Astrocyte (in vitro differentiated cells and primary cell): ENCODE results near the gene APOBEC3F. TPM values are rescaled to one million over a fixed set of nuclear protein-coding genes. Genes with fewer than 3 reads are reported as not detected.

Source experiments
- DNase-seq: peaks from one replicate; pipeline ENCODE4 v3.0.0-alpha.2; 2010; ENCODE audit warnings: low read depth
- FAIRE-seq: peaks from 2 replicates; lab custom pipeline; 2011; peaks lifted over from hg19 to GRCh38; lab: Jason Lieb, UNC
- H2AFZ ChIP-seq: 2 replicates; pipeline ENCODE4 v1.6.0; 2012; ENCODE audit warnings: low read depth, low read length, inconsistent platforms
- H3K27ac ChIP-seq: 2 replicates; pipeline ENCODE4 v1.5.1; 2011; ENCODE audit warnings: low read depth, low read length, inconsistent platforms
- H3K27me3 ChIP-seq: 2 replicates; pipeline ENCODE4 v1.6.0; 2011; ENCODE audit warnings: low read length, inconsistent platforms; ENCODE audit not compliant: insufficient read depth
- H3K36me3 ChIP-seq: 2 replicates; pipeline ENCODE4 v1.5.1; 2011; ENCODE audit warnings: low read length, inconsistent platforms; ENCODE audit not compliant: insufficient read depth
- H3K4me1 ChIP-seq: 2 replicates; pipeline ENCODE4 v1.5.1; 2011; ENCODE audit warnings: low read length, inconsistent platforms; ENCODE audit not compliant: insufficient read depth
- H3K4me2 ChIP-seq: 2 replicates; pipeline ENCODE4 v1.6.0; 2012; ENCODE audit warnings: low read length, inconsistent platforms
- H3K4me3 ChIP-seq: 2 replicates; pipeline ENCODE4 v1.5.1; 2011; ENCODE audit warnings: low read depth, mild to moderate bottlenecking, low read length, inconsistent platforms; ENCODE audit not compliant: insufficient read depth
- H3K79me2 ChIP-seq: 2 replicates; pipeline ENCODE4 v1.6.0; 2012; ENCODE audit warnings: mild to moderate bottlenecking, low read length, inconsistent platforms; ENCODE audit not compliant: insufficient read depth
- H3K9ac ChIP-seq: 2 replicates; pipeline ENCODE4 v1.6.0; 2012; ENCODE audit warnings: mild to moderate bottlenecking, low read length, inconsistent platforms
- H3K9me3 ChIP-seq: 2 replicates; pipeline ENCODE4 v1.5.1; 2012; ENCODE audit warnings: low read depth, mild to moderate bottlenecking, low read length, inconsistent platforms; ENCODE audit not compliant: insufficient read depth
- H4K20me1 ChIP-seq: 2 replicates; pipeline ENCODE4 v1.6.0; 2012; ENCODE audit warnings: low read length, inconsistent platforms; ENCODE audit not compliant: insufficient read depth
- H3K27ac Mint-ChIP-seq: one replicate; pipeline ENCODE4 v1.8.0; 2021; ENCODE audit warnings: mild to moderate bottlenecking, mixed read lengths; ENCODE audit not compliant: unreplicated experiment
- H3K27me3 Mint-ChIP-seq: one replicate; pipeline ENCODE4 v1.8.0; 2021; ENCODE audit warnings: low read depth, mixed read lengths; ENCODE audit not compliant: unreplicated experiment
- H3K36me3 Mint-ChIP-seq: one replicate; pipeline ENCODE4 v1.8.0; 2021; ENCODE audit warnings: low read depth, mixed read lengths; ENCODE audit not compliant: unreplicated experiment
- H3K4me1 Mint-ChIP-seq: one replicate; pipeline ENCODE4 v1.8.0; 2021; ENCODE audit warnings: low read depth, mixed read lengths; ENCODE audit not compliant: unreplicated experiment
- H3K4me3 Mint-ChIP-seq: one replicate; pipeline ENCODE4 v1.8.0; 2021; ENCODE audit warnings: mild to moderate bottlenecking, moderate library complexity, mixed read lengths; ENCODE audit not compliant: unreplicated experiment
- H3K9me3 Mint-ChIP-seq: one replicate; pipeline ENCODE4 v1.8.0; 2021; ENCODE audit warnings: mild to moderate bottlenecking, mixed read lengths; ENCODE audit not compliant: unreplicated experiment
- CTCF ChIP-seq: IDR thresholded peaks from 2 replicates; pipeline ENCODE4 v1.5.1; 2011; ENCODE audit warnings: low read depth, mild to moderate bottlenecking, inconsistent platforms, low read length, moderate library complexity; ENCODE audit not compliant: insufficient read depth
- EZH2 ChIP-seq: IDR thresholded peaks from 2 replicates; pipeline ENCODE4 v1.6.1; 2012; ENCODE audit warnings: mild to moderate bottlenecking, low read length, inconsistent platforms; ENCODE audit not compliant: insufficient read depth
- total RNA-seq: library from RNA; stranded (reverse); gene quantifications from 2 replicates; pipeline ENCODE4 v1.2.1, GENCODE V29; 2021

The APOBEC3F gene
- total RNA-seq, 1 donor from 2014 or later: 10.4 TPM

GRCh38 chr22:39091126-39092081 is 50.7 kb downstream of the APOBEC3F start:
- no peak overlapping the region for H3K4me2 ChIP-seq
- no peak for FAIRE-seq
- H3K9me3 Mint-ChIP-seq: no peaks in the 10 kb centered on the region
- peaks cover 24% of the 10 kb centered on the region for H3K27me3 Mint-ChIP-seq
- no peak overlapping the region for H3K9ac ChIP-seq
- no peak overlapping the region for H3K4me3 Mint-ChIP-seq
- DNase-seq: no peak
- peaks cover 3% of the 10 kb centered on the region for H3K4me1 Mint-ChIP-seq
- no peak for TF ChIP-seq EZH2
- no peak for TF ChIP-seq CTCF
- H3K36me3 ChIP-seq: no peaks in the 10 kb centered on the region
- H3K27ac ChIP-seq: no peak overlapping the region
- no peaks in the 10 kb centered on the region for H4K20me1 ChIP-seq
- H3K9me3 ChIP-seq: no peaks in the 10 kb centered on the region
- H3K4me1 ChIP-seq: no peaks in the 10 kb centered on the region
- no peak overlapping the region for H2AFZ ChIP-seq
- H3K36me3 Mint-ChIP-seq: peaks cover 3% of the 10 kb centered on the region
- H3K27me3 ChIP-seq: no peaks in the 10 kb centered on the region
- no peak overlapping the region for H3K27ac Mint-ChIP-seq
- H3K4me3 ChIP-seq: no peak overlapping the region
- no peaks in the 10 kb centered on the region for H3K79me2 ChIP-seq

- no peak for FAIRE-seq
- Mint-ChIP-seq H3K36me3 (peaks cover 3% of the 10 kb centered on the region), H3K4me1 (peaks cover 4% of the 10 kb centered on the region)
These were observed 51.6 kb downstream of the APOBEC3F start for GRCh38 chr22:39092111-39092862.

More at GRCh38 chr22:39092111-39092862, 51.6 kb downstream of the APOBEC3F start:
- Histone ChIP-seq H2AFZ (no peak overlapping the region), H3K4me2 (no peak overlapping the region), H3K4me3 (no peak overlapping the region), H3K27ac (no peak overlapping the region), H3K9ac (no peak overlapping the region), H3K36me3 (no peaks in the 10 kb centered on the region), H3K9me3 (no peaks in the 10 kb centered on the region), H3K79me2 (no peaks in the 10 kb centered on the region), H4K20me1 (no peaks in the 10 kb centered on the region), H3K4me1 (peaks cover 3% of the 10 kb centered on the region), H3K27me3 (no peaks in the 10 kb centered on the region)
- Mint-ChIP-seq H3K4me3 (no peak overlapping the region), H3K27me3 (peaks cover 23% of the 10 kb centered on the region), H3K27ac (no peak overlapping the region), H3K9me3 (no peaks in the 10 kb centered on the region)
- no peak for DNase-seq
- TF ChIP-seq CTCF: no peak
- no peak for TF ChIP-seq EZH2
